B cell (primary cell): ENCODE results near the gene GLI3. TPM values are rescaled to one million over a fixed set of nuclear protein-coding genes. Genes with fewer than 3 reads are reported as not detected.

Experiments used
- ATAC-seq: fragments of 200-7000 bp; cut with Tn5 transposase; one replicate; pipeline ENCODE4 v1.10.0; 2021; ENCODE audit warnings: low read depth, mild to moderate bottlenecking, moderate number of reproducible peaks, moderate library complexity
- CTCF ChIA-PET: fragments of 350-600 bp; sonication (Branson Sonifier 250); formaldehyde crosslinking; loops from one replicate; lab custom pipeline; 2021; ENCODE audit warnings: antibody characterized with exemption, inconsistent platforms; lab: Charles Lee
- POLR2A ChIA-PET: fragments of 350-600 bp; sonication (Branson Sonifier 250); formaldehyde crosslinking; loops from one replicate; lab custom pipeline; 2021; ENCODE audit warnings: antibody characterized with exemption; lab: Charles Lee
- DNase-seq: peaks from one replicate; pipeline ENCODE4 v3.0.0; 2013
- H2AFZ ChIP-seq: 2 replicates; pipeline ENCODE4 v1.6.1; 2012; ENCODE audit warnings: mild to moderate bottlenecking, low read depth, low read length; ENCODE audit not compliant: insufficient read depth, poor library complexity, severe bottlenecking
- H3K27ac ChIP-seq, 2 donors: 1 replicate in 1 of 2; 2 replicates in 1 of 2; pipeline ENCODE4 v1.5.1; 2012 to 2013; ENCODE audit warnings: low read length in 2 of 2, mild to moderate bottlenecking in 2 of 2, moderate library complexity in 1 of 2
- H3K27me3 ChIP-seq, 4 experiments: fragments of 200-600 bp in 1 of 4; sonication (generic) in 1 of 4; replicated peaks in 1 of 4; 1 replicate in 2 of 4; 2 replicates in 2 of 4; pipeline versions ENCODE4 v1.6.1 to v1.7.0; 2013 to 2016; ENCODE audit warnings: low read length in 3 of 4, mild to moderate bottlenecking in 2 of 4, mixed read lengths in 1 of 4, moderate library complexity in 1 of 4; ENCODE audit not compliant: insufficient read depth in 4 of 4, control insufficient read depth in 3 of 4; ENCODE audit errors: control extremely low read depth in 1 of 4
- H3K36me3 ChIP-seq, 2 experiments: replicated peaks in 1 of 2; 1 replicate in 1 of 2; 2 replicates in 1 of 2; pipeline versions ENCODE4 v1.6.1 to v1.7.1; 2013; ENCODE audit warnings: low read length in 1 of 2; ENCODE audit not compliant: insufficient read depth in 2 of 2, control insufficient read depth in 1 of 2; ENCODE audit errors: control extremely low read depth in 1 of 2, extremely low read depth in 1 of 2
- H3K4me1 ChIP-seq, 2 donors: fragments of 200-600 bp in 1 of 2; sonication (generic) in 1 of 2; 1 replicate in 1 of 2; 2 replicates in 1 of 2; pipeline versions ENCODE4 v1.5.1 to v1.6.1; 2013 to 2017; ENCODE audit warnings: low read length in 2 of 2; ENCODE audit not compliant: control insufficient read depth in 2 of 2, insufficient read depth in 2 of 2
- H3K4me2 ChIP-seq: replicated peaks from 2 replicates; pipeline ENCODE3; 2012; ENCODE audit warnings: mild to moderate bottlenecking, low read depth, low read length; ENCODE audit not compliant: poor library complexity, severe bottlenecking
- H3K4me3 ChIP-seq, 5 experiments: fragments of 200-600 bp in 1 of 5; sonication (generic) in 1 of 5; 1 replicate in 3 of 5; 2 replicates in 2 of 5; pipeline versions ENCODE4 v1.5.1 to v1.7.0; 2011 to 2016; ENCODE audit warnings: low read length in 4 of 5, mild to moderate bottlenecking in 4 of 5, low read depth in 2 of 5, control low read depth in 1 of 5, moderate library complexity in 1 of 5; ENCODE audit not compliant: insufficient read depth in 1 of 5; ENCODE audit errors: control extremely low read depth in 1 of 5, extremely low read depth in 1 of 5
- H3K79me2 ChIP-seq: fragments of 200-600 bp; sonication (generic); one replicate; pipeline ENCODE4 v1.6.0; 2016; ENCODE audit warnings: low read length; ENCODE audit not compliant: control insufficient read depth, insufficient read depth
- H3K9ac ChIP-seq: fragments of 200-600 bp; sonication (generic); 2 replicates; pipeline ENCODE4 v1.6.1; 2017; ENCODE audit warnings: mild to moderate bottlenecking, low read length, moderate library complexity
- H3K9me3 ChIP-seq, 3 donors: one replicate each; pipeline versions ENCODE4 v1.6.1 to v1.7.1; 2013; ENCODE audit warnings: low read length in 2 of 3; ENCODE audit not compliant: control insufficient read depth in 2 of 3, insufficient read depth in 1 of 3; ENCODE audit errors: control extremely low read depth in 1 of 3
- H4K20me1 ChIP-seq: 2 replicates; pipeline ENCODE4 v1.6.0; 2012; ENCODE audit warnings: mild to moderate bottlenecking, low read length; ENCODE audit not compliant: insufficient read depth, control insufficient read depth, poor library complexity, severe bottlenecking
- H3K27ac Mint-ChIP-seq: one replicate; pipeline ENCODE4 v1.8.0; 2021; ENCODE audit warnings: mixed read lengths
- H3K27me3 Mint-ChIP-seq: one replicate; pipeline ENCODE4 v1.8.0; 2021; ENCODE audit warnings: mixed read lengths
- H3K4me1 Mint-ChIP-seq: one replicate; pipeline ENCODE4 v1.8.0; 2021; ENCODE audit warnings: mixed read lengths
- H3K4me3 Mint-ChIP-seq: one replicate; pipeline ENCODE4 v1.8.0; 2021; ENCODE audit warnings: mixed read lengths
- H3K9me3 Mint-ChIP-seq: one replicate; pipeline ENCODE4 v1.8.0; 2022; ENCODE audit warnings: mixed read lengths; ENCODE audit not compliant: insufficient read depth
- EZH2 ChIP-seq: IDR thresholded peaks from 2 replicates; pipeline ENCODE4 v1.6.1; 2012; ENCODE audit warnings: borderline replicate concordance, low read depth, mild to moderate bottlenecking, moderate library complexity, low read length; ENCODE audit not compliant: insufficient read depth, poor library complexity, severe bottlenecking
- WGBS: methylation state at CpG from one replicate; pipeline ENCODE4 v1.1.5; 2013; ENCODE audit warnings: missing lambda C conversion rate; ENCODE audit not compliant: insufficient coverage; 5-methylcytosine and 5-hydroxymethylcytosine counted together
- intact Hi-C: fragments of 100-400 bp; cut with micrococcal nuclease; formaldehyde crosslinking; loops from one replicate; pipeline ENCODE4 v1.10.0; 2022
- polyA plus RNA-seq: library from polyadenylated mRNA; depleted of rRNA; stranded (reverse); fragments of >200 nt; gene quantifications from 2 replicates; pipeline ENCODE4 v1.2.3, GENCODE V29; 2012
- total RNA-seq, 2 donors: library from RNA; stranded (reverse); fragments of 120-200 nt in 1 of 2; gene quantifications; 1 replicate in 1 of 2; 2 replicates in 1 of 2; pipeline versions ENCODE4 v1.2.3 to v1.2.4, GENCODE V29; 2013 to 2022
- TF ChIP-seq, protein P1 (sequence below): fragments of 200-600 bp; IDR thresholded peaks from one replicate; pipeline ENCODE4 v1.8.0; 2022; ENCODE audit warnings: antibody characterized with exemption, mild to moderate bottlenecking

The GLI3 gene
- total and polyA plus RNA-seq, 2 donors (not counting 1 experiment from before 2014, with no cell fraction given) = not detected

DNA sequence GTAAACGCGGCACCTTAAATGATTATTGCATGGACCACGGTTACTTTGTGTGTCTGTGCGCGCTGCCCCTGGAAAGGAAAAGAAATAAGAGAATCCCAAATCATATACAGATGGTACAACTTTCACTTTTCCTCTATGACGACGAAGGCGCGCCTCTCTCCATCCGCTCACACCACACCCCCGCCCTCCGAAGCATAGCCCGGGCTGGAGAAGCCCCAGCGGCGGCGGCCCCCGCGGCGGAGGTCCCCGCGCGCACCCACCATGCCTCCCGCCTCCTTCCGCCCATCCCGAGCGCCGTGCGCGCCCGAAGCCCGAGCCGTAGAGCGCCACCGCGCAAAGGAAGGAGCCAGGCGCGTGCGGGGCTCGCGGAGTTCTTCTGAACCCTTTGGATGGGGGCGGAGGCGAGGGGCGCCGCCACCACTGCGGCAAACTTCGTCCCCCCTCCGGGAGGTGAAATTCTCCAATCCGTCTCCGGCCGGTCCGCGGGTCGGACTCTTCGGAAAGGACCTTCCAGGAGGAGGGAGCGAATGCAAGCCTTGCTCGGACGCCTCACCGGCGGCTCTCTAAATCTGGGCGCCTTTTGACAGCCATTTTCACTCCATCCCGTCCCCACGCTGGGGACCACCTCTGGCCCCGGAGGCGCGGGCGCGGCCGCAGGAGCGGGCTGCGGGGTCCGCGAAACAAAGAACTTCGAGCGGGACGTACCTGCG, 588 bp downstream of the GLI3 start:
- Mint-ChIP-seq H3K4me3 (peak overlapping the region; percentile 61), H3K27ac (no peak overlapping the region), H3K27me3 (peaks cover 67% of the 10 kb centered on the region), H3K9me3 (no peaks in the 10 kb centered on the region), H3K4me1 (peaks cover 16% of the 10 kb centered on the region)
- 2% methylated on average over 71 of the region's 76 CpGs for WGBS
- TF ChIP-seq, protein P1, sequence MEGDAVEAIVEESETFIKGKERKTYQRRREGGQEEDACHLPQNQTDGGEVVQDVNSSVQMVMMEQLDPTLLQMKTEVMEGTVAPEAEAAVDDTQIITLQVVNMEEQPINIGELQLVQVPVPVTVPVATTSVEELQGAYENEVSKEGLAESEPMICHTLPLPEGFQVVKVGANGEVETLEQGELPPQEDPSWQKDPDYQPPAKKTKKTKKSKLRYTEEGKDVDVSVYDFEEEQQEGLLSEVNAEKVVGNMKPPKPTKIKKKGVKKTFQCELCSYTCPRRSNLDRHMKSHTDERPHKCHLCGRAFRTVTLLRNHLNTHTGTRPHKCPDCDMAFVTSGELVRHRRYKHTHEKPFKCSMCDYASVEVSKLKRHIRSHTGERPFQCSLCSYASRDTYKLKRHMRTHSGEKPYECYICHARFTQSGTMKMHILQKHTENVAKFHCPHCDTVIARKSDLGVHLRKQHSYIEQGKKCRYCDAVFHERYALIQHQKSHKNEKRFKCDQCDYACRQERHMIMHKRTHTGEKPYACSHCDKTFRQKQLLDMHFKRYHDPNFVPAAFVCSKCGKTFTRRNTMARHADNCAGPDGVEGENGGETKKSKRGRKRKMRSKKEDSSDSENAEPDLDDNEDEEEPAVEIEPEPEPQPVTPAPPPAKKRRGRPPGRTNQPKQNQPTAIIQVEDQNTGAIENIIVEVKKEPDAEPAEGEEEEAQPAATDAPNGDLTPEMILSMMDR = no peak
- Histone ChIP-seq H3K9ac (peak overlapping the region; percentile 37), H3K4me2 (peak overlapping the region; percentile 74), H3K4me3 (peak overlapping the region in 3 of 5 experiments; percentile 30 to 33 (median 32)), H3K79me2 (no peaks in the 10 kb centered on the region), H3K4me1 (peaks cover 10 to 13% of the 10 kb centered on the region in 2 donors), H3K27ac (no peak overlapping the region), H2AFZ (peak overlapping the region; percentile 42), H3K27me3 (peaks cover 0 to 41% (median 14%) of the 10 kb centered on the region in 4 experiments), H3K9me3 (peaks cover 0 to 1% (median 0%) of the 10 kb centered on the region in 3 donors), H3K36me3 (no peaks in the 10 kb centered on the region), H4K20me1 (no peaks in the 10 kb centered on the region)
- POLR2A ChIA-PET = no interaction called here
- intact Hi-C loops = no loop called here
- DNase-seq = no peak
- CTCF ChIA-PET = no interaction called here
- ATAC-seq = no peak

DNA sequence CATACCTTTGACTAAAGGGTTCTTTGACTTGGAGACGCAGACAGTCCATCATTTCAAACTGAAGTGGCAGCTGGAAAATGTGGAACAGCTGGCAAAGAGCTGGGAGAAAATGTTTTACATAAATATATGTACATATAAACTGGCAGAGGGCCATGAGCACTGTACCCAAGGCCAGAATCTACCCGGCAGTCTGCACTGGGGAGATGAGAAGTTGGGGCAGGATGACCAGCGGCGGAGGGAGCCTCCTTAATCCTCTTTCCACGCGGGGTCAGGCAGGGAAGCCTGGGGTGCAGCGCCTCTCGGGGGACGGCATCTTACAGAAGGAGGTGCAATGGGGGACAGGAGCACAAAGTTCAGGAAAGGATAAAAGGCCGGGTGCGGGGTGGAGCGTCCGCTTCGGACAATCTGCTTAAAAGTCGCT, 1.3 kb downstream of the GLI3 start:
- peak overlapping the region; percentile 42 for H2AFZ ChIP-seq

More for the DNA sequence above, 1.3 kb downstream of the GLI3 start:
- ChIA-PET CTCF (no interaction called here), POLR2A (no interaction called here)
- Histone ChIP-seq H4K20me1 (no peaks in the 10 kb centered on the region), H3K4me1 (peaks cover 10 to 13% of the 10 kb centered on the region in 2 donors), H3K9me3 (no peaks in the 10 kb centered on the region), H3K9ac (no peak overlapping the region), H3K27ac (no peak overlapping the region), H3K79me2 (no peaks in the 10 kb centered on the region), H3K36me3 (no peaks in the 10 kb centered on the region), H3K4me2 (peak overlapping the region; percentile 74), H3K27me3 (peaks cover 0 to 41% (median 14%) of the 10 kb centered on the region in 4 experiments), H3K4me3 (peak overlapping the region in 2 of 5 experiments; percentile 30 to 32)
- H3K4me3 Mint-ChIP-seq = peak overlapping the region; percentile 61
- ATAC-seq (no peak), DNase-seq (no peak)
- no peaks in the 10 kb centered on the region for H3K9me3 Mint-ChIP-seq
- peaks cover 67% of the 10 kb centered on the region for H3K27me3 Mint-ChIP-seq
- intact Hi-C loops = no loop called here
- 20% methylated on average over 10 of the region's 15 CpGs for WGBS
- no peak overlapping the region for H3K27ac Mint-ChIP-seq
- peaks cover 16% of the 10 kb centered on the region for H3K4me1 Mint-ChIP-seq
- TF ChIP-seq, protein P1 = no peak
- TF ChIP-seq EZH2 = no peak
